ENCODE results near the gene SPINK9. TPM values are rescaled to one million over a fixed set of nuclear protein-coding genes. Genes with fewer than 3 reads are reported as not detected.

The SPINK9 gene
- total RNA-seq, 1 experiment from 2014 or later, result not detected

DNA sequence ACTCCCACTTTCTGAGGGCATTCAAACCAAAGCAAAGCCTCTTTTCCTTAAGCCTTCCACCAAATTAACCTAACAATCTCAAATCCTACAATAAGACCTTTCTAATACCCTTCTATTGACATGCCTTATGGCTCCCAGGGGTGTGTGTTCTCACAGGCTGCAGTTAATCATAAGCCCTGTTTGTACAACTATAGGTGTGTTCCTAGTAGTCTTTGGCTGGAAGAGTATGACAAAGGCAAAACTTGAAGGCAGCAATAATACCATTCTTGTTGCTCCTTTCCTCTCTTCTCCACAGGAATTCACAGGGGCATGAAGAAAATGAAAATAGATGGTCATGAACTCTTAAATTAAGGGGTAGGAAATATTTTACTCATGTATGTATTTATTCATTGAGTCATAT is 37.5 kb downstream of the SPINK9 start:
- BruUV-seq (replicated peaks), result no TSS peak
- ATAC-seq, result no peak
- DNase-seq (ENCODE audit: low read depth, low spot score), result no peak
- H3K9me3 ChIP-seq (ENCODE audit: control insufficient read depth in 1 of 2, insufficient read depth in 1 of 2, low read depth in 1 of 2, low read length in 2 of 2), result no peaks in the 10 kb centered on the region; a peak in 1 of 4 replicates
- no peak overlapping the region for H3K4me3 ChIP-seq (replicated peaks in 1 of 2; ENCODE audit: low read depth in 1 of 2, low read length in 2 of 2)
- H3K79me2 ChIP-seq (ENCODE audit: insufficient read depth, low read length), result no peaks in the 10 kb centered on the region
- no peaks in the 10 kb centered on the region for H4K20me1 ChIP-seq (ENCODE audit: insufficient read depth)
- no peaks in the 10 kb centered on the region for H3K27me3 ChIP-seq (ENCODE audit: insufficient read depth, low read length)
- H3K4me1 ChIP-seq (ENCODE audit: control insufficient read depth in 1 of 2, insufficient read depth in 2 of 2, low read length in 2 of 2), result no peaks in the 10 kb centered on the region
- ChIA-PET CTCF (no interaction called here), POLR2A (no interaction called here), RAD21 (ENCODE audit: low non-redundant PET in 1 of 2, low total read pairs in 2 of 2, uncharacterized antibody in 2 of 2, unreplicated experiment in 2 of 2) (no interaction called here)
- no peak overlapping the region for H3K9ac ChIP-seq (ENCODE audit: low read length)
- intact Hi-C loops (cut with micrococcal nuclease), result no loop called here
- no peak for TF ChIP-seq ZNF274 (IDR thresholded peaks at IDR 0.05; ENCODE audit: low read depth, low read length)
- no peak for TF ChIP-seq YY1 (IDR thresholded peaks at IDR 0.05; ENCODE audit: extremely low read depth, insufficient replicate concordance, low read depth, low read length)
- no peak for TF ChIP-seq ELF1 (IDR thresholded peaks at IDR 0.05; ENCODE audit: borderline replicate concordance, low read depth)
- TF ChIP-seq EGR1 (IDR thresholded peaks at IDR 0.05; ENCODE audit: low read depth), result no peak
- no peak overlapping the region for H2AFZ ChIP-seq (ENCODE audit: low read depth, low read length, poor library complexity, severe bottlenecking)
- H3K4me2 ChIP-seq (ENCODE audit: low read length), result no peak overlapping the region
- no peak overlapping the region for H3K27ac ChIP-seq (ENCODE audit: low read depth, low read length)
- H3K9me2 ChIP-seq (ENCODE audit: insufficient read depth), result no peaks in the 10 kb centered on the region
- H3K36me3 ChIP-seq (ENCODE audit: control insufficient read depth in 1 of 2, insufficient read depth in 2 of 2, low read length in 2 of 2), result no peaks in the 10 kb centered on the region

DNA sequence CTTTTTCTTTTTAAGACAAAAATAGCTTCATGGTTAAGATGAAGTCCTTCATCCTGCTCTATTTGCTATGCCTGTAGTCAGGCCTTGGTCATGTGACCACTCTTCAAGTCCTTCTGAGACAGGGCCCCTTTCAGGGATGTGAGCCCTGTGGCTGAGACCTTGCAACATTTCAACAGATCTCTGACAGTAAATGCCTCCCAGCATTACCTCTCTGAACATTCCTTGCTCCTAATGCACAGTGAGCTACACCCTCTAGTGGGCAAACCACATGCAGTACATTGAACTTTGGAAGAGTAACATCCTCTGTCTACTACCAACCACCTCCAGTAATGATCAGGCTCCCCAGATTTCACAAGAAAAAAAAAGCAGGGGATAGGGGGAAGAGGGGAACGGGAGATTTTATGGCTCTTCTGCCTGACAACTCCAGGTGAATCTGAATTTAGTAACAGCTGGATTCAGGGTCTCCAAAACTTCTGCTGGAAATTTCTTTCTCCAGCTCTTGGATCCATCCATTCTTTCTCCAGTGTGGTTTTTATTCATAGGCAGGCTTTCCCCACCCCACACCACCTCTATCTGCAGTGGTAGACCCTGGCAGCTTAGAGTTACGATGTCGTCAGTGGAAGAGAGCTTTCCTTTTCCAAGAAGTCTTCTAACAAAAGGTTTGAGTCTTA is 39.5 kb downstream of the SPINK9 start:
- Histone ChIP-seq H3K4me3 (replicated peaks in 1 of 2; ENCODE audit: low read depth in 1 of 2, low read length in 2 of 2) (no peak overlapping the region), H2AFZ (ENCODE audit: low read depth, low read length, poor library complexity, severe bottlenecking) (no peak overlapping the region), H3K9me3 (ENCODE audit: control insufficient read depth in 1 of 2, insufficient read depth in 1 of 2, low read depth in 1 of 2, low read length in 2 of 2) (no peaks in the 10 kb centered on the region), H3K27ac (ENCODE audit: low read depth, low read length) (no peak overlapping the region), H3K4me2 (ENCODE audit: low read length) (no peak overlapping the region), H3K27me3 (ENCODE audit: insufficient read depth, low read length) (no peaks in the 10 kb centered on the region), H3K79me2 (ENCODE audit: insufficient read depth, low read length) (no peaks in the 10 kb centered on the region), H3K36me3 (ENCODE audit: control insufficient read depth in 1 of 2, insufficient read depth in 2 of 2, low read length in 2 of 2) (no peaks in the 10 kb centered on the region), H3K4me1 (ENCODE audit: control insufficient read depth in 1 of 2, insufficient read depth in 2 of 2, low read length in 2 of 2) (no peaks in the 10 kb centered on the region), H4K20me1 (ENCODE audit: insufficient read depth) (no peaks in the 10 kb centered on the region), H3K9me2 (ENCODE audit: insufficient read depth) (no peaks in the 10 kb centered on the region), H3K9ac (ENCODE audit: low read length) (no peak overlapping the region)
- DNase-seq (ENCODE audit: low read depth, low spot score), result peak; percentile 45
- intact Hi-C loops (cut with micrococcal nuclease), result loop anchor here (1.0 kb wide), 3 partner anchors 85 to 426 kb away; no protein-coding TSS in a partner anchor
- ATAC-seq, result peak; percentile 98
- ChIA-PET POLR2A (no interaction called here), CTCF (interaction anchor here (1.0 to 1.7 kb wide), 9 partner anchors 9 to 424 kb away, joined by 3 to 11 read pairs (median 5); partner anchors contain the start of gene FBXO38), RAD21 (ENCODE audit: low non-redundant PET in 1 of 2, low total read pairs in 2 of 2, uncharacterized antibody in 2 of 2, unreplicated experiment in 2 of 2) (no interaction called here)
- TF ChIP-seq JUND (IDR thresholded peaks at IDR 0.05) (no peak), EZH2phosphoT487 (IDR thresholded peaks at IDR 0.05; ENCODE audit: borderline replicate concordance) (no peak), CEBPB (IDR thresholded peaks at IDR 0.05; ENCODE audit: low read depth) (0 out of 2 replicates have a peak, but pooled peaks have one; percentile 27), ELF1 (IDR thresholded peaks at IDR 0.05; ENCODE audit: borderline replicate concordance, low read depth) (no peak), POLR2A (IDR thresholded peaks at IDR 0.05; ENCODE audit: borderline replicate concordance, extremely low read depth, insufficient read depth, insufficient read length) (no peak), RAD21 (IDR thresholded peaks at IDR 0.05; ENCODE audit: low read depth) (peak; percentile 81), CBX3 (IDR thresholded peaks at IDR 0.05; ENCODE audit: low read depth) (peak; percentile 17; the same call in 1 of the 2 replicates)
- TF ChIP-seq, protein P1, sequence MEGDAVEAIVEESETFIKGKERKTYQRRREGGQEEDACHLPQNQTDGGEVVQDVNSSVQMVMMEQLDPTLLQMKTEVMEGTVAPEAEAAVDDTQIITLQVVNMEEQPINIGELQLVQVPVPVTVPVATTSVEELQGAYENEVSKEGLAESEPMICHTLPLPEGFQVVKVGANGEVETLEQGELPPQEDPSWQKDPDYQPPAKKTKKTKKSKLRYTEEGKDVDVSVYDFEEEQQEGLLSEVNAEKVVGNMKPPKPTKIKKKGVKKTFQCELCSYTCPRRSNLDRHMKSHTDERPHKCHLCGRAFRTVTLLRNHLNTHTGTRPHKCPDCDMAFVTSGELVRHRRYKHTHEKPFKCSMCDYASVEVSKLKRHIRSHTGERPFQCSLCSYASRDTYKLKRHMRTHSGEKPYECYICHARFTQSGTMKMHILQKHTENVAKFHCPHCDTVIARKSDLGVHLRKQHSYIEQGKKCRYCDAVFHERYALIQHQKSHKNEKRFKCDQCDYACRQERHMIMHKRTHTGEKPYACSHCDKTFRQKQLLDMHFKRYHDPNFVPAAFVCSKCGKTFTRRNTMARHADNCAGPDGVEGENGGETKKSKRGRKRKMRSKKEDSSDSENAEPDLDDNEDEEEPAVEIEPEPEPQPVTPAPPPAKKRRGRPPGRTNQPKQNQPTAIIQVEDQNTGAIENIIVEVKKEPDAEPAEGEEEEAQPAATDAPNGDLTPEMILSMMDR (IDR thresholded peaks at IDR 0.05 in 2 of 3, conservative IDR thresholded peaks at IDR 0.05 in 1 of 3; ENCODE audit: borderline replicate concordance in 1 of 3, insufficient read depth in 1 of 3, low read depth in 2 of 3, low read length in 2 of 3), result peak; percentile 62 to 85 (median 81)
- no TSS peak for BruUV-seq (replicated peaks)
